Mesothelial cell of epicardium (in vitro differentiated cells): ENCODE results near the gene TTBK2. TPM values are rescaled to one million over a fixed set of nuclear protein-coding genes. Genes with fewer than 3 reads are reported as not detected.

ENCODE experiments used
- DNase-seq, 2 experiments: peaks; one replicate each; pipeline ENCODE4 v3.0.0; 2021; ENCODE audit warnings: low spot score in 2 of 2; ENCODE audit not compliant: unreplicated experiment in 2 of 2
- H3K27ac Mint-ChIP-seq: 2 replicates; pipeline ENCODE4 v1.8.0; 2021; ENCODE audit warnings: mixed read lengths
- H3K27me3 Mint-ChIP-seq: 2 replicates; pipeline ENCODE4 v1.8.0; 2021; ENCODE audit warnings: low read depth, mixed read lengths
- H3K36me3 Mint-ChIP-seq: 2 replicates; pipeline ENCODE4 v1.8.0; 2021; ENCODE audit warnings: mixed read lengths
- H3K4me1 Mint-ChIP-seq: 2 replicates; pipeline ENCODE4 v1.8.0; 2021; ENCODE audit warnings: mixed read lengths
- H3K4me3 Mint-ChIP-seq: 2 replicates; pipeline ENCODE4 v1.8.0; 2021; ENCODE audit warnings: mild to moderate bottlenecking, moderate library complexity, mixed read lengths
- H3K9me3 Mint-ChIP-seq: 2 replicates; pipeline ENCODE4 v1.8.0; 2021; ENCODE audit warnings: mixed read lengths
- total RNA-seq: library from RNA; stranded (reverse); gene quantifications from 3 replicates; pipeline ENCODE4 v1.2.1, GENCODE V29; 2021
- TF ChIP-seq, protein P1 (sequence below): fragments of 200-600 bp; sonication (generic); IDR thresholded peaks from one replicate; pipeline ENCODE4 v1.5.0; 2021; ENCODE audit warnings: antibody characterized with exemption; ENCODE audit not compliant: unreplicated experiment

The TTBK2 gene
- total RNA-seq, 1 donor from 2014 or later = 21.1 TPM

DNA sequence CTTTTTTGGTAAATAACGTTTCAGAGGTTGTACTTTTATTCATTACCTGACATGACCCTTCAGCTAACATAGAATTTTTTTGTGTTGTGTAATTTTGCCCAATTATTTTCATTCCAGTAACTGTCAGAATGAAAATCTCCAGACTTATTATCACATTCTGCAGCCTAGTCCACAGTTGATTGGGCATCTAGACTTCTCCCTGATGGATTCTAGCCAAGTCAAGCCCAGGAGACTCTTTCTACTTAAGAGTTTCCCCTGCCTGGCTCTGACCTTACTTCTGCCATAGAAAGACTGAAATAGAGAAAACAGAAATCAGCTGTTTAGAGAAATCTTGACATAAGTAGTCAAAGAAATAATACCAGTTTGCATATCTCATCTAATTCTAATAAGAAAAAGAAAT, 100.8 kb downstream of the TTBK2 start:
- Mint-ChIP-seq H3K4me1 (peaks cover 4% of the 10 kb centered on the region), H3K4me3 (no peak overlapping the region), H3K9me3 (no peaks in the 10 kb centered on the region), H3K27ac (no peak overlapping the region), H3K27me3 (no peaks in the 10 kb centered on the region), H3K36me3 (peaks cover 6% of the 10 kb centered on the region)
- DNase-seq = no peak
- TF ChIP-seq, protein P1, sequence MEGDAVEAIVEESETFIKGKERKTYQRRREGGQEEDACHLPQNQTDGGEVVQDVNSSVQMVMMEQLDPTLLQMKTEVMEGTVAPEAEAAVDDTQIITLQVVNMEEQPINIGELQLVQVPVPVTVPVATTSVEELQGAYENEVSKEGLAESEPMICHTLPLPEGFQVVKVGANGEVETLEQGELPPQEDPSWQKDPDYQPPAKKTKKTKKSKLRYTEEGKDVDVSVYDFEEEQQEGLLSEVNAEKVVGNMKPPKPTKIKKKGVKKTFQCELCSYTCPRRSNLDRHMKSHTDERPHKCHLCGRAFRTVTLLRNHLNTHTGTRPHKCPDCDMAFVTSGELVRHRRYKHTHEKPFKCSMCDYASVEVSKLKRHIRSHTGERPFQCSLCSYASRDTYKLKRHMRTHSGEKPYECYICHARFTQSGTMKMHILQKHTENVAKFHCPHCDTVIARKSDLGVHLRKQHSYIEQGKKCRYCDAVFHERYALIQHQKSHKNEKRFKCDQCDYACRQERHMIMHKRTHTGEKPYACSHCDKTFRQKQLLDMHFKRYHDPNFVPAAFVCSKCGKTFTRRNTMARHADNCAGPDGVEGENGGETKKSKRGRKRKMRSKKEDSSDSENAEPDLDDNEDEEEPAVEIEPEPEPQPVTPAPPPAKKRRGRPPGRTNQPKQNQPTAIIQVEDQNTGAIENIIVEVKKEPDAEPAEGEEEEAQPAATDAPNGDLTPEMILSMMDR = no peak

DNA sequence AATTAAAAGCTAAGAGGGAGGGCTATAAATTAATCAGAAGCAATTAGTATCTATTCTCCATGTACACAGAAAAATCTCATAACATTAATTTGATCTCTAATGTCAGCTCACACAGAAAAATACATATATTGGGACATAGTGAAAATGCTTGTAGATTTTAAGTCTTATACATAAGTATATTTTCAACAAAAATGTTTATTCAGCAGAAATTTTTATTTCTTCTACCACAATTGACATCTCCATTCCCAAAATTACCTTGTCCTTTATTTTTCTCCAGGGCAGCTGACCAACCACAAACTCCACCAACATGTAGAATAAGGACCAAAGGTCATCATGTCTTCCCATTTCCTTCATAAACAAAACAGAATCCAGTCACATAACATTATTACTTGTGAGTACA, 109.1 kb downstream of the TTBK2 start:
- Mint-ChIP-seq H3K27me3 (no peaks in the 10 kb centered on the region), H3K9me3 (no peaks in the 10 kb centered on the region), H3K4me3 (no peak overlapping the region), H3K36me3 (peaks cover 5% of the 10 kb centered on the region), H3K27ac (no peak overlapping the region), H3K4me1 (no peaks in the 10 kb centered on the region)
- TF ChIP-seq, protein P1 = no peak
- DNase-seq = no peak

DNA sequence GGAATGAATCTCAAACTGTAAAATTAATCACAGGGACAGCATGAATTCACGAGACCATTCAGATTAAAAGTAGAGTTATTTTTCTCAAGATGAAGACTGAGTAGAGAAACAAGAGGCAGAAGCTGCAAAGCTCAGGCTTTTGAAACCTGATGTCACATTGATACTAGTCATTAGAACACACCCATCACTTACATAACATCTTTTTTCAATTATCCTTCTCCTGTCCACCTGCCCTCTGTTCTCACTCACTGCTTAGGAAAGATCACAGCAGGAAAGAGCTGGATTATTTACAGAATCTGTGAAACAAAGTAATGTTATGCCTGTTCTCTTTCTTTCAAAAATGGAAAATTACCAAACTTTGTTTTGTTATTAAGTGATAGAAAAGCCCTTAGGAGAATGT, 111.7 kb downstream of the TTBK2 start:
- Mint-ChIP-seq H3K4me1 (no peaks in the 10 kb centered on the region), H3K27ac (no peak overlapping the region), H3K9me3 (no peaks in the 10 kb centered on the region), H3K4me3 (no peak overlapping the region), H3K27me3 (no peaks in the 10 kb centered on the region), H3K36me3 (peaks cover 5% of the 10 kb centered on the region)
- DNase-seq = no peak
- TF ChIP-seq, protein P1 = no peak

DNA sequence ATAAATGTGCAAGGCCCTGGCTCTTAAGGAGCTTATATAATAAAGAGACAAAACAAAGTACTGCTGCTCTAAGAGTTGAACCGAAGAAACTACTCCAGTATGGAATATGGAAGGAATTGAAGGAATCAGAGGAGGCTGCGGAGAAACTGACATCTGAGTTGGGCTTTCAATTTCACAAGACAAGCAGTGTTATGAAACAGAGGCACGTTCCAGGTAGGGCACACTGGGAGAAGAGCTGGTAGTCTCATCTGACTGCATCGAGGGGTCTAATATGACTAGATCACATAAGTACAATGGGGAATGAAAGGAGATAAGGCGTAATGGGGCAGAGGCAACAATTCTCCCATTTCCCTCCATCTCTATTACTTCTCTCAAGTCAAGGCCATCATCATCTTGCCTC, 115.3 kb downstream of the TTBK2 start:
- Mint-ChIP-seq H3K9me3 (no peaks in the 10 kb centered on the region), H3K27me3 (no peaks in the 10 kb centered on the region)
- TF ChIP-seq, protein P1 = no peak

DNA sequence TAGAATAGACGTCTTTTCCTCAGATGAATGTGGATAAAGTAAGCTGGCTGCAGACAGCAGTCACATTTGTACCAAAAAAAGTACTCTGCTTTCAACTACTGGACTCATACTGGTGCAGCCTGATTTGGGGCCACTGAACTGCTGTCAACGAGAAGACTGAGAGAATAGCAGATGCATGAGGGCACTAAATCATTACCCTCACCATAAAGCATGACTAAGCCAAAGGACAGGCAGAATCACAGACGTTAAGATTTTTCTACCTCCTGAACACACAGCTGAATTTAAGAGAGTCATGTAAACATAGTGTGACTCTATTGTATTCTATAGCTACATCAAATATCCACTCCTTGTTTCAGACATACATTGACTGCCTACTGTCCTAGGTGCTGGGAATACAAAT, 115.8 kb downstream of the TTBK2 start:
- no peak for DNase-seq
- Mint-ChIP-seq H3K36me3 (peaks cover 8% of the 10 kb centered on the region), H3K27ac (no peak overlapping the region), H3K4me1 (no peaks in the 10 kb centered on the region), H3K9me3 (no peaks in the 10 kb centered on the region), H3K27me3 (no peaks in the 10 kb centered on the region), H3K4me3 (no peak overlapping the region)
- TF ChIP-seq, protein P1 = no peak

More for the DNA sequence above, 115.3 kb downstream of the TTBK2 start:
- no peak overlapping the region for H3K4me3 Mint-ChIP-seq
- H3K27ac Mint-ChIP-seq = no peak overlapping the region
- peaks cover 8% of the 10 kb centered on the region for H3K36me3 Mint-ChIP-seq
- no peak for DNase-seq
- no peaks in the 10 kb centered on the region for H3K4me1 Mint-ChIP-seq

DNA sequence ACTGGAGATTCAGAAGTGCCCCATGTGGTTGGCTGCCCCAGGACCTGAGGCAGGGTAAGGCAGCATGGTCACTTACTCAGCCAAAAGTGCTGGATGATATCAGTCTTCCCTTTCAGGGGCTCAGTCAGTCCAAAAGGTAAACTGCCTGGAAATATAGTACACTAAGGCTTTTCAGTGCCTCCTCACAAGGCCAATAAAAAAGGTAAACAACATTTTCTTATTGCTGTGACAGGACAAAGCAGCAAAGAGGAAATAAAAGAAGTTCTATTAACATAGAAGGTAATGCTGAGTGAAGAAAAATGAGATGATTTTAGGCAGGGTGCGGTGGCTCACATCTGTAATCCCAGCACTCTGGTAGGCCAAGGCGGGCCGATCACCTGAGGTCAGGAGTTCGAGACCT, 117.1 kb downstream of the TTBK2 start:
- TF ChIP-seq, protein P1 = no peak

More for the DNA sequence above, 117.1 kb downstream of the TTBK2 start:
- H3K27me3 Mint-ChIP-seq = no peaks in the 10 kb centered on the region
- H3K27ac Mint-ChIP-seq = no peak overlapping the region
- no peaks in the 10 kb centered on the region for H3K4me1 Mint-ChIP-seq
- H3K9me3 Mint-ChIP-seq = no peaks in the 10 kb centered on the region
- no peak overlapping the region for H3K4me3 Mint-ChIP-seq
- peaks cover 10% of the 10 kb centered on the region for H3K36me3 Mint-ChIP-seq
- no peak for DNase-seq
